HUES6 (cell line): ENCODE data around the gene FANCC.

Source experiments
- H3K27ac ChIP-seq: 2 replicates; pipeline ENCODE4 v1.7.0; 2013; ENCODE audit warnings: low read depth, mild to moderate bottlenecking, low read length, inconsistent platforms
- H3K27me3 ChIP-seq: 2 replicates; pipeline ENCODE4 v1.6.1; 2013; ENCODE audit warnings: low read length; ENCODE audit not compliant: control insufficient read depth, insufficient read depth
- H3K36me3 ChIP-seq: 2 replicates; pipeline ENCODE4 v1.6.1; 2013; ENCODE audit warnings: low read length; ENCODE audit not compliant: control insufficient read depth, insufficient read depth
- H3K4me1 ChIP-seq: 2 replicates; pipeline ENCODE4 v1.6.1; 2013; ENCODE audit warnings: low read length; ENCODE audit not compliant: control insufficient read depth, insufficient read depth
- H3K4me3 ChIP-seq: 2 replicates; pipeline ENCODE4 v1.5.1; 2013; ENCODE audit warnings: low read depth, low read length
- H3K9ac ChIP-seq: one replicate; pipeline ENCODE4 v1.6.1; 2013; ENCODE audit warnings: mild to moderate bottlenecking, low read length
- H3K9me3 ChIP-seq: 2 replicates; pipeline ENCODE4 v1.6.1; 2013; ENCODE audit warnings: low read depth, low read length; ENCODE audit not compliant: control insufficient read depth, insufficient read depth

The FANCC gene

DNA sequence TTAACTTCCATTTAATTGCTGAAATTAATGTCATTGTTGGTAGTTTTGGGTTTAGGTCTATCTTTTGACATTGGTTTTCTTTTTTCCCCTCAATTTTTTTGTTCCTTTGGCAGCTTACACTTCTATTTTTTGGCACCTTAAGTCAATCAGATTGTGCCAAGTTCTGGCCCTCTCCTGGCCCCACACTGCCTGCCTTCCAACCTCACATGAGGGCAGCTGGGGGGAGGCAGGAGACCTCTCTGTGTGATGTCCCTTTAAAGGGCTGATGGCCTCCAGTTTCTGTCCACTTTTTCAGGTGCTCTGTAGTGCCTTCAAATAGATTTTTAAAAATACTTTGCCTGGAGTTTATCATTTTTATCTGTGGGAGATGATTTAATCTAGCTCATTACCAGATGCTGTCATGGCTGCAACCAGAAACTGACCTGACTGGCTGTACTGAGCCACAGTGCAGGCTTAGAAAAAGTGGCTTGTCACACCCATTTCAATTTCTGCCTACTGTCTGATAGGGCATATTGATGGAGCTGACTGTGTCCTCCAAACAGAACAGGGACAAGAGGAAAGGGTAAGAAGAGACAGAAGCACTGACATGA is 196.6 kb downstream of the FANCC start:
- Histone ChIP-seq H3K9ac (no peak overlapping the region), H3K4me1 (peaks cover 12% of the 10 kb centered on the region; the same call in 1 of the 2 replicates), H3K9me3 (no peaks in the 10 kb centered on the region), H3K27me3 (no peaks in the 10 kb centered on the region), H3K27ac (no peak overlapping the region), H3K4me3 (no peak overlapping the region), H3K36me3 (no peaks in the 10 kb centered on the region)

GRCh38 chr9:95118596-95118995 is 198.9 kb downstream of the FANCC start:
- no peak overlapping the region for H3K4me3 ChIP-seq
- H3K4me1 ChIP-seq, result peaks cover 3% of the 10 kb centered on the region; the same call in 1 of the 2 replicates
- no peaks in the 10 kb centered on the region for H3K27me3 ChIP-seq
- no peak overlapping the region for H3K27ac ChIP-seq
- H3K9ac ChIP-seq, result no peak overlapping the region
- H3K9me3 ChIP-seq, result no peaks in the 10 kb centered on the region
- H3K36me3 ChIP-seq, result no peaks in the 10 kb centered on the region

DNA sequence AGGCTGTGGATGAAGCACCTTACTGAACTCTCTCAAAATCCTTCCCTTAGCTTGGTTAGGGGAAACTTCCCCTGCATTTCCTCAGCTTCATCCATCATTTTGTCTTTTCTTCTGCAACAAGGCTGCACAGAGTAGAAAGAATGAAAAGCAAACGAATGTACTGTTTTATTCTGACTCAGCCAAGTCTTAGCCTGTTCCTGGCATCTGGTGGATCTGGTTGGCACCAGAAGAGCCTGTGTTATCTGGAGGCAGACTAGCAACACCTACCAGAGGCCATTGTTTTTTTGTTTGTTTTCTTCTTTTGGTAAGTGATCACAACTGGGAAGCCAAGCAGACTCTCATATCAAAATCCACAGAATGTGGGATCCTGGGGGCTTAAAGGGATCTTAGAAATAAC is 200.7 kb downstream of the FANCC start:
- H3K4me1 ChIP-seq, result peaks cover 3% of the 10 kb centered on the region; the same call in 1 of the 2 replicates
- H3K9me3 ChIP-seq, result no peaks in the 10 kb centered on the region
- no peak overlapping the region for H3K27ac ChIP-seq
- no peak overlapping the region for H3K9ac ChIP-seq
- H3K27me3 ChIP-seq, result no peaks in the 10 kb centered on the region
- no peak overlapping the region for H3K4me3 ChIP-seq
- H3K36me3 ChIP-seq, result peaks cover 9% of the 10 kb centered on the region; the same call in 1 of the 2 replicates

DNA sequence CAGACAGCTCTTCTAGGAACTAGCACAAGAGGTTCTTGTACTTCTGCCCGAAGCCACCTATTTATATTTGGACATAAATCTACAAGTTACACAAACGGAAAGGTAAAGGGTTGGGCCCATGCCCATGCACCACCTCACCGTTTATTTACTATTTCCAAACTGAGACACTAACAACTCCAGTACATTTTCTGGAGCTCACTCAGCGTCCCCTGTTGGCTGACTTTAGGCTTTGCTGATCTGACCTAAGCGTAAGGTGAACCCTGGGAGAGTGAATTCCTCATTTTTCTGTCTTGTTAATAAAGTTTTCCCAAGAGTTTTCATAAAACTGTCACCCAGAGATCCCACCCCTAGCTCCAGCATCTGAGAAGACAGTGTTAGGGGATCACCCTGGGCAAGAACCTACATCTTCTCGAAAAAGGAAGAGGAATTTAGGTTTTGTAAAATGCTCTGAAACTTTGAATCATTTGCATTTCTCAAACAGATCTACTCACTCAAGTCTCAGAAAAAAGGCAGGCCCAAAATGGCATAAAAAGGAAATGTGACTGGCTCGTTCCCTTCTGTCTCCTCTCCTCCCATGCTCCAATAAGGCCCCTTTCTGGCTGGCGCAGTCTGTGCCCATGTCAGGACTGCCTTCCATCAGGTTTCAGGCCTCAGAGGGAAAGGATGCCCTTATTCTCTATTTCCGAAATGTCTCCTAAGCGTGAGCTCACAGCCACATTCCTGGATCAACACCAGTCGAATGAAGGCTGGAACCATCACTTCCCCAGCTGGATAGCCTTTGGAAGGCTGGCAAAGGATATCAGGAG is 201.3 kb downstream of the FANCC start:
- H3K27me3 ChIP-seq, result no peaks in the 10 kb centered on the region
- no peak overlapping the region for H3K4me3 ChIP-seq
- peaks cover 13% of the 10 kb centered on the region; the same call in 1 of the 2 replicates for H3K36me3 ChIP-seq
- H3K4me1 ChIP-seq, result peaks cover 3% of the 10 kb centered on the region; the same call in 1 of the 2 replicates
- H3K9ac ChIP-seq, result no peak overlapping the region
- no peaks in the 10 kb centered on the region for H3K9me3 ChIP-seq
- no peak overlapping the region for H3K27ac ChIP-seq

DNA sequence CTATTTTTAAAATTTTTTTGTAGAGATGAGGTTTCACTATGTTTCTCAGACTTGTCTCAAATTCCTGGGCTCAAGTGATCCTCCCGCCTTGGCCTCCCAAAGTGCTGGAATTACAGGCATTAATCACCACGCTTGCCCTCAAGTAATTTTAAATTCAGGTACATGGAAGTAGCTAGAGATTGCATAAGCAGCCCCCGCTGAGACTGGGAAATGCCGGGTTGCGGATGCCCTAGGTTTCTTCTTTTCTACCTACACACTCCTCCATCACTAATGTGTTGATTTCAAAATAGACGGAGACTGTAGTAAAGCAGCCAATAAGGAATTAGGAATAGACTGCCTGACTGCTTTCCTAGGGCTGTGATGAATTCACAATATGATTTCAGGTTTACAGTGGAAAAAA is 202.4 kb downstream of the FANCC start:
- Histone ChIP-seq H3K36me3 (peaks cover 14% of the 10 kb centered on the region; the same call in 1 of the 2 replicates), H3K27ac (no peak overlapping the region), H3K9me3 (no peaks in the 10 kb centered on the region), H3K4me3 (no peak overlapping the region), H3K9ac (no peak overlapping the region), H3K4me1 (0 out of 2 replicates have a peak, but pooled peaks cover 3% of the 10 kb centered on the region), H3K27me3 (no peaks in the 10 kb centered on the region)

GRCh38 chr9:95112436-95113280 is 204.9 kb downstream of the FANCC start:
- no peak overlapping the region for H3K27ac ChIP-seq

GRCh38 chr9:95111716-95112115 is 205.8 kb downstream of the FANCC start:
- Histone ChIP-seq H3K36me3 (peaks cover 18% of the 10 kb centered on the region; the same call in 1 of the 2 replicates), H3K27ac (no peak overlapping the region), H3K27me3 (no peaks in the 10 kb centered on the region), H3K4me3 (no peak overlapping the region), H3K9me3 (no peaks in the 10 kb centered on the region), H3K9ac (no peak overlapping the region), H3K4me1 (0 out of 2 replicates have a peak, but pooled peaks cover 3% of the 10 kb centered on the region)

More at GRCh38 chr9:95112436-95113280, 204.9 kb downstream of the FANCC start:
- Histone ChIP-seq H3K9ac (no peak overlapping the region), H3K4me3 (no peak overlapping the region), H3K4me1 (0 out of 2 replicates have a peak, but pooled peaks cover 3% of the 10 kb centered on the region), H3K27me3 (no peaks in the 10 kb centered on the region), H3K9me3 (no peaks in the 10 kb centered on the region), H3K36me3 (peaks cover 14% of the 10 kb centered on the region; the same call in 1 of the 2 replicates)

DNA sequence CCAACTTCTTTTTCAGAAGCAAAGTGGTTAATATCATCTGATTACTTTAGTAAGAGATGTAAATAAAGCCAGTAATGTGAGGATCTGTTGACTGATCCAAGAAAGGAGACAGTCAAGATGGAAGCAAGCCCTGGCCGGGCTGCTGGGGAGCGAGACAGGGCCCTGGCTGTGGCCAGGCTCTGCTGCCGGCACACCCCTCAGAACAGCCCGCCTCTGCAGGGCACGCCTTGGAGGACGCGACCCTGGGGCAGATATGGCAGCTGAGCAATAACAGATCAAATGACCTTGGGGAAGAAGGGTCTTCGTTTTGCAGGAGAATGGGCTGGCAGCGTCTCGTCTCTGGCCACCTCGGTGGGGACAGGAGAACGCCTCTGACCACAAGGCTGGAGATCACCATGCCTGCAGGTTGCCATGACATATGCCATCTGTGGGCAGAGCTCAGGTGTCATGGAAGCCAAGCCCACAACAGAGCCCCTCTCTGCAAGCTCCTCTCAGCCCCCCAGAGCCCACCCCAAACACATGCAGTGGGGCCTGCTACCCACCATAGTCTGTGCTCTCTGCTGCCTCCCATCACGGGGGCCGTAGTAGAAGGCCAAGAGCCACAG is 206.5 kb downstream of the FANCC start:
- H3K27me3 ChIP-seq, result no peaks in the 10 kb centered on the region
- H3K4me3 ChIP-seq, result no peak overlapping the region
- no peaks in the 10 kb centered on the region for H3K4me1 ChIP-seq
- no peak overlapping the region for H3K27ac ChIP-seq
- H3K36me3 ChIP-seq, result peaks cover 19% of the 10 kb centered on the region; the same call in 1 of the 2 replicates
- H3K9ac ChIP-seq, result no peak overlapping the region
- H3K9me3 ChIP-seq, result no peaks in the 10 kb centered on the region

DNA sequence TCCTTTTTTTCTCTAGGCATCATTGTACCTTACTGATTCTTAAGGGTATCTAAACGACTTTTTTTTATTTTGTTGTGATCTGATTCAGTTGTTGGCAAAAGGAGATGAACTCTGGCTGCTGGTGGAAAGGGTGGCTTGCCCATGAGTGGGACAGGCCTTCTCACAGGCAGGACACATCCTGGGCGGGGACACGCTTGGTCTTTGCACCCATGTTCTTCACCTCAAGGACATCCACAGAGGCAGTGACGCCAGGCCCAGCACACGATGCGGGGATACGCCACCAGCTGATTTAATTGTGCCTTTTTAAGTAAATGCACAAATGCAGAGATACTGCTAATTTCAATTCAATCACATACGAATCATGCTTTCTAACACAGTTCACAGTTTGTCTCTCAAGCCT is 208.1 kb downstream of the FANCC start:
- H3K9ac ChIP-seq, result no peak overlapping the region
- no peaks in the 10 kb centered on the region for H3K4me1 ChIP-seq
- H3K4me3 ChIP-seq, result no peak overlapping the region
- H3K27ac ChIP-seq, result no peak overlapping the region
- no peaks in the 10 kb centered on the region for H3K27me3 ChIP-seq
- H3K36me3 ChIP-seq, result peaks cover 19% of the 10 kb centered on the region; the same call in 1 of the 2 replicates
- H3K9me3 ChIP-seq, result no peaks in the 10 kb centered on the region

GRCh38 chr9:95108777-95109176 is 208.7 kb downstream of the FANCC start:
- peaks cover 19% of the 10 kb centered on the region; the same call in 1 of the 2 replicates for H3K36me3 ChIP-seq
- no peaks in the 10 kb centered on the region for H3K27me3 ChIP-seq
- no peaks in the 10 kb centered on the region for H3K9me3 ChIP-seq
- no peak overlapping the region for H3K27ac ChIP-seq
- H3K4me3 ChIP-seq, result no peak overlapping the region
- no peak overlapping the region for H3K9ac ChIP-seq
- 0 out of 2 replicates have a peak, but pooled peaks cover under 1% of the 10 kb centered on the region for H3K4me1 ChIP-seq
